G401 (cell line): Measurements from ENCODE around the gene EEPD1. TPM values are rescaled to one million over a fixed set of nuclear protein-coding genes. Genes with fewer than 3 reads are reported as not detected.
"Not testable (repeated sequence)": the region's sequence is repeated elsewhere in the genome, so short reads cannot be mapped to it uniquely, and the experiment has no call there.

Experiments used
- DNase-seq: peaks from one replicate; pipeline ENCODE4 v3.0.0-alpha.2; 2015; ENCODE audit warnings: low spot score
- in situ Hi-C: cut with HindIII; loops from 2 replicates; pipeline ENCODE4 v1.10.0; 2016; ENCODE audit warnings: low sequenced_read_pairs, mixed read lengths
- total RNA-seq: library from RNA; depleted of rRNA; stranded (reverse); fragments of >200 nt; shearing (Covaris generic); gene quantifications from 2 replicates; pipeline ENCODE4 v1.2.3, GENCODE V29; 2014

Gene EEPD1
- total RNA-seq, 1 experiment from 2014 or later = 15.5 TPM

DNA sequence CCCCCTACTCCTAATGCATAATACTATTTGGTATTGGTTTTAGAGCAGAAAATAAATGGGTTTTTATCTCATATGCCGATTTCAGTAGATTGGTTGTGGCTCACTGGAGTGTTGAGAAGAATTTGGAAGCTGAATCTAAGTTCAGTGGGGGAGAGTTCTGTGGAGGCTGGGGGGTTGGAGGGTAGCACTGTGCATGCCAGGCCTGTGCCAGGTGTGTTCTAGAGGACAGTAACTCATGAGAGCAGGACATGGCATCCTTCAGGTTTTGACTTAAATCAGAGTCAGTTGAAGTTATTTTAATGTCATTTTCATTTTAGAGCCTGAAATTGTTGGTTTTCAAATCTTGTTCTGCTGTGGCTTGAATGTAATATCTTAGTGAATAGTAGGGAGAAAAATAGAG is 79.5 kb downstream of the EEPD1 start:
- DNase-seq = no peak
- in situ Hi-C loops = no loop called here

DNA sequence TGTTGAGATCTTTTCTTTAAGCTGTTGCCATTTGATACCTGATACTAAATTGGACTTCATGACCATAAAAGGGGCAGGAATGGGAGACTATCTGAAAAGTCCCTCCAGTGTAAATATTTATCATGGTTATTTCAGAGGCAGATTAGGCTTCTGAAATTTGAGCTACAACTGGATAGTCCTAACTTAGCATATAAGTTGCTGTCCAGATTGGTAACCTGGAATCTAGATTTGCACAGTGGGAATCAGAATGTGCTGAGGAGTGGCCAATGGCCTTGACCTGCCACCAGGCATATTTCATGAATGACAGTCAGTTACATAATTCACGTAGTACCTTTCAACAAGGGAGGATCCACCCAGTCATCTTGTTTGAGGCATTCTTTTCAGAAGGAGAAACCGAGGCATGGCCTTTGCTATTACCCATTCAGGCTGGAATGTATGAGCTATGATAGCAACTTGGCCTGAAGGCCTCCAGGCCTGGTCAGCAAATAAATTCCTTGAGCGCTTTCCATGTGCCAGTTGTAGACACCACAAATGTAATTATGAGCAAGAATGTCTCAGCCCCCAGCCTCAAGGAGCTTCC is 80.0 kb downstream of the EEPD1 start:
- in situ Hi-C loops = no loop called here
- no peak for DNase-seq

DNA sequence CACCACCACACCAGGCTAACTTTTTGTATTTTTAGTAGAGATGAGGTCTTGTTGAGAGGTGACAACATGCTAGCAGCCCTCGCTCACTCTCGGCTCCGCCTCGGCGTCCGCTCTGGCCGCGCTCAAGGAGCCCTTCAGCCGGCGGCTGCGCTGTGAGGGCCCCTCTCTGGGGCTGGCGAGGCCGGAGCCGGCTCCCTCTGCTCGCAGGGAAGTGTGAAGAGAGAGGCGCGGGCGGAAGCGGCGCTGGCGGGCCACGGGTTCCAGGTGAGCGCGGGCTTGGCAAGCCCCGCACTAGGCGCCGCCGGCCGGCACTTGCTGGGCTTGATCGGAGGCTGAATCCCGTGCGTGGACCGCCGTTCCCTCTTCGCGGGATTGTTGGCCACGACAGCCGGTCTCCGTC is 83.0 kb downstream of the EEPD1 start:
- in situ Hi-C loops = no loop called here
- no peak for DNase-seq

DNA sequence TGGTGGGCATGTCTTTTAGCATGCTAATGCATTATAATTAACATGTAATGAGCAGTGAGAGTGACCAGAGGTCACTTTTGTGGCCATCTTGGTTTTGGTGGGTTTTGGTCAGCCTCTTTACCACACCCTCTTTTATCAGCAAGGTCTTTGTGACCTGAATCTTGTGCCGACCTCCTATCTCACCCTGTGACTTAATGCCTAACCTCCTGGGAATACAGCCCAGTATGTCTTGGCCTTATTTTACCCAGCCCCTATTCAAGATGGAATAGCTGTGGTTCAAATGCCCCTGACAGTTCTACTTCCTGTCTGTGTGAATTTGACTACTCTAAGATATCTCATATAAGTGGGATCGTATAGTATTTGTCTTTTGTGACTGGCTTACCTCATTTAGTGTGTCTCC is 85.1 kb downstream of the EEPD1 start:
- in situ Hi-C loops = no loop called here
- no peak for DNase-seq

DNA sequence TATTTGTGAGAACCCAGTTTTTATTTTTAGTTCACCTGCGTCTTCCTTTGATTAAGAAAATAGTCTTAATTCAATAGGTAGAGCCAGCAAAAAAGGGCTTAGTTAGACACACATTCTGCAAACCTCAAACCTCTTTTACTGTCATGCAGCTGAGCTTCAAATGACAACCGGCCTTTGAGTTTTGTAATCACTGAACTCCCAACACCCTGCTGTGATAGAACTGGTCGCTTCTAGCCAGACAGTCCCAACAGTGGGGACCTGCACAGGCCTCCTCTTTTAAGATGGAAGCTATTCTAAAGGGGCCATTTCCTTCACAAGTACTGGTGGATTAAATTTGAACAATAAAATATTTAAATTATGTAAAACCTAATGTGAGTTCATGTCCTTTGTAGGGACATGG is 90.3 kb downstream of the EEPD1 start:
- DNase-seq, in situ Hi-C loops: not testable (repeated sequence)

DNA sequence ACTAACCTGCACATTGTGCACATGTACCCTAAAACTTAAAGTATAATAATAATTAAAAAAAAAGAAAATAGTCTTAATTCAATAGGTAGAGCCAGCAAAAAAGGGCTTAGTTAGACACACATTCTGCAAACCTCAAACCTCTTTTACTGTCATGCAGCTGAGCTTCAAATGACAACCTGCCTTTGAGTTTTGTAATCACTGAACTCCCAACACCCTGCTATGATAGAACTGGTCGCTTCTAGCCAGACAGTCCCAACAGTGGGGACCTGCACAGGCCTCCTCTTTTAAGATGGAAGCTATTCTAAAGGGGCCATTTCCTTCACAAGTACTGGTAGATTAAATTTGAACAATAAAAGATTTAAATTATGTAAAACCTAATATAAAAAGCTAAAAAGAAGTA is 90.9 kb downstream of the EEPD1 start:
- in situ Hi-C loops, DNase-seq: not testable (repeated sequence)

DNA sequence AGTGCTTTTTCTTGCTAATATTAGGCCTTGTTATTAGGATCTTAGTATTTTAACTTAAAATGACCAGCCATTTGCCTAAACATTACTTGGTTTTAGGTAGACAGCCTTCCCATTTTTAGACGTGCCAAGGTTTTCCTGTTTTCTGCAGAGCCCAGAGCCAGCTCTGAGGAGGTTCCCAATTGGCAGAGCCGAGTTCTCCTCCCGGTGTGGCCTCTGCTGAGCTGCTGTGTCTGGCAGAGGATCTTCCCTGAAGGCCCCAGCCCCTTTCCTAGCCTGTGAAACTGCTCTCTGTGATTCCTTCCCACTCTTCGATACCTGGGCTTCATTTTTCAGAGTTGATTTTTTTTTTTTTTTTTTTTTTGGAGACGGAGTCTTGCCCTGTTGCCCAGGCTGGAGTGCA is 91.4 kb downstream of the EEPD1 start:
- in situ Hi-C loops = no loop called here

DNA sequence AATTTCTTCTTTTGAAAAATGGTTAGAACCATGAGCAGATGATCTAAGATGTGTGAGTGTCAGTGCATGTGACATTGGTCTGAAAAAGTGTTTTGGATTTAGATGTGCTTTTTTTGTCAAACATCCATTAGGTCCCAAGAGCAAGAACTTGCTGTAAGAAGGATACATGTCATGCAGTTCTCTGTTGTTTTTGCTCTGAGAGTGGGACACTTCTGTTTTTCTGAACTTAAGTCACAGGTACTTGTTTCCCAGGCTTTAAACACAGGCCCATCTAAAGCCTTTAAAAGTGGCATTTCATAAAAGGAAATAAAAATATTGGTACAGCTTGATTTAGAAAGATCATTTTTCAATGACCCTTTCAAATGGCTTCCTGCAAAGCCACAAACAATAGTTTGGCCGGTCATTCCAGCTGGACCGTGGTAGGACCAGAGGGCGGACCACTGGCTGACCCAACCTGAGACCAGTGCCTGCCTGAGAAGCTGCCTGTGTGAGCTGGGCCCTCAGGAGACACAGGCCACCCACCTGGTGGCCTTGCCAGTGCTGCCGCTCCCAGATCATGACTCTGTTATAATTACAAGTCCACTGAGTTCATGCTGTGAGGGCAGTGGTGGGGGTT is 92.7 kb downstream of the EEPD1 start:
- in situ Hi-C loops = no loop called here
- DNase-seq = no peak

More for the DNA sequence above, 91.4 kb downstream of the EEPD1 start:
- DNase-seq = no peak

DNA sequence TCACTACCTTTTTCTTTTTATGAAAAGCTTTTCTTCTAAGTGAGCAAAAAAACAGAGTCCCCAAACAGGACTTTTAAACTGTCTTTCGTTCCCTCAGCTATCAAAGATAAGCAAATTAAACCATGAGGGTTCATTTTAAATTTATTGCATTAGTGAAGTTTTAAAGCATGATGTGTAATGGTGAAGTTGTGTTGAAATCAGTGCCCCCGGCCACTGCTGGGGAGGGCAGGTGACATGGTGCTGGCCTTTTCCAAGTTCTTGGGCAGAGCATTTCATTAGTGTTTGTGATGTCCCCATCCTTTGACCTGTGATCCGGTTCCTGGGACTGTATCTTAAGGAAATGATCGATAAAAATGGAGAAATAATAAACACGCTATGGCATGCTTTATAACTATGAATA is 96.0 kb downstream of the EEPD1 start:
- no peak for DNase-seq
- in situ Hi-C loops = no loop called here

DNA sequence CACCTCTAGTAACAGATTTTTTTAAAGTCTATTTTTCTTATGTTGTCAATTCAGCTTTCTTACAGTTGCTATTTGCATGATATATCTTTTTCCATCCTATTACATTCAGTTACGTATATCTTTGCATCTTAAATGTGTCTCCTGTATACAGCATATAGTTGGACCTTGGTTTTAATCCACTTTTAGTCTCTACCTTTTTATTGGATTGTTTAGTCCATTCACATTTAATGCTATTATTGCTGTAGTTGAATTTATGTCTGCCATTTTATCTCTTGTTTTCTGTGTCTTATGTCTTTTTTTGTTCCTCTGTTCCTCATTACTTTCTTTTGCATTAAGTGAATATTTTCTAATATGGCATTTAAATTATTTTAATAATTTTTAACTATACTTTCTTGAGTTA is 100.6 kb downstream of the EEPD1 start:
- in situ Hi-C loops = no loop called here
- no peak for DNase-seq

DNA sequence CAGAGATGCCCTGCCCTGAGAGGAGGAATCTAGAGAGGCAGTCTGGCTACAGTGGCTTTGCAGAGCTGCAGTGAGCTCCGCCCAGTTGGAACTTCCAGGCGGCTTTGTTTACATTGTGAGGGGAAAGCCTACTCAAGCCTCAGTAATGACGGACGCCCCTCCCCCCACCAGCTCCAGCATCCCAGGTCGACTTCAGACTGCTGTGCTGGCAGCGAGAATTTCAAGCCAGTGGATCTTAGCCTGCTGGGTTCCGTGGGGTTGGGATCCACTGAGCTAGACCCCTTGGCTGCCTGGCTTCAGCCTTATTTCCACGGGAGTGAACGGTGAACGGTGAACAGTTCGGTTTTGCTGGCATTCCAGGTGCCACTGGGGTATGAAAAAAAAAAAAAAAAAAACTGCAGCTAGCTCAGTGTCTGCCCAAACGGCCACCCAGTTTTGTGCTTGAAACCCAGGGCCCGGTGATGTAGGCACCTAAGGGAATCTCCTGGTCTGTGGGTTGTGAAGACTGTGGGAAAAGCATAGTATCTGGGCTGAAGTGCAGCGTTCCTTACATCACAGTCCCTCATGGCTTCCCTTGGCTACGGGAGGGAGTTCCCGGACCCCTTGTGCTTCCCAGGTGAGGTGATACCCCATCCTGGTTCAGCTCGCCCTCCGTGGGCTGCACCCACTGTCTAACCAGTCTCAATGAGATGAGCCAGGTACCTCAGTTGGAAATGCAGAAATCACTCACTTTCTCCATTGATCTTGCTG is 105.6 kb downstream of the EEPD1 start:
- in situ Hi-C loops, DNase-seq: not testable (repeated sequence)

DNA sequence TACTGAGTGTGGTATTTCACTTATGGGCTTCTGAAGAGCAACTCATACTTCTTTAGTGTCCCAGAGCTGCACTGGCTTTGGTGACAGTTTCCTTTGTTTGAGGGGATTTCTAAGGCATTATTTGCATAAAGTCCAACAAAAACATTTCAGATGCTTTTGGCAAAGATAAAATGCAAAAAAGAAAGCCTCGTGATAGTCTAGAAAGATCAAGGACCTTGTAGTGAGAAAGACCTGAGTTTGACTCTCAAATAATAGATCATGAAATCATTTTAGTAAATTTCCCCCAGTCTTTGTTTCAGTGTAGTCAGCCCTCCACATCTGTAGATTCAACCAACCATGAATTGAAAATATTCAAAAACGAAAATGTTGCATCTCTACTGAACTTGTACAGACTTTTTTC is 107.4 kb downstream of the EEPD1 start:
- in situ Hi-C loops = no loop called here
- DNase-seq = no peak

DNA sequence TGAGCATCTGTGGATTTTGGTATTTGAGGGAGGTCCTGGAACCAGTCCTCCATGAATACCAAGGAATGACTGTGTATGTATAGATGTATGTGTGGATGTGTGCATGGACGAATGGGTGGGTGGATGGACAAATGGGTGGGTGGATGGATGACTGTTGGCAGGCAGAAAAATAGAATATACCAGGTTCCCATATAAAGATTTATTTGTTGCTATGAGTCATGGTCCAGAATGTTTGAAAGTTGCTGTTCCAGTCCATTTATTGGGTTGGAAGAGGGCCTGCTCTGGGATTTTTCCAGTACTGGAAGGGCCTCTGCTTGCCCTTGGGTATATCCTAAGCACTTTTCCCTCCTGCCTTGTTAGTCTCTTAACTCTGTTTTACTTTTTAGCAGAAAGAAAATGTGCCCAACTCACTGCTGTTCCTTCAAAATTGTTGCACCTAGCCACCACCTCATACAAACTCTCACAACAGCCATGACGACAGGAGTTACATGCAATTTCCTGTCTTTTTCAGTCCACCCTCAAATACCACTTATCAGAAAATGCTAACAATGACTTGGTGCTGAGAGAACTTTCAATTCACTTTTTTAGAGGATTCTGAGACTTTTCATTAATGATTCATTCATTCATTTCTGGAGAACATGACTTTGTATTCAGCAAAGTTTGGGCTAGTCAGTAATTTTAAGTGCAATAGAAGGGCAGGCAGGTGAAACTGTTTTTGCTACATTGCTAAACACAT is 108.1 kb downstream of the EEPD1 start:
- in situ Hi-C loops = no loop called here
- no peak for DNase-seq

DNA sequence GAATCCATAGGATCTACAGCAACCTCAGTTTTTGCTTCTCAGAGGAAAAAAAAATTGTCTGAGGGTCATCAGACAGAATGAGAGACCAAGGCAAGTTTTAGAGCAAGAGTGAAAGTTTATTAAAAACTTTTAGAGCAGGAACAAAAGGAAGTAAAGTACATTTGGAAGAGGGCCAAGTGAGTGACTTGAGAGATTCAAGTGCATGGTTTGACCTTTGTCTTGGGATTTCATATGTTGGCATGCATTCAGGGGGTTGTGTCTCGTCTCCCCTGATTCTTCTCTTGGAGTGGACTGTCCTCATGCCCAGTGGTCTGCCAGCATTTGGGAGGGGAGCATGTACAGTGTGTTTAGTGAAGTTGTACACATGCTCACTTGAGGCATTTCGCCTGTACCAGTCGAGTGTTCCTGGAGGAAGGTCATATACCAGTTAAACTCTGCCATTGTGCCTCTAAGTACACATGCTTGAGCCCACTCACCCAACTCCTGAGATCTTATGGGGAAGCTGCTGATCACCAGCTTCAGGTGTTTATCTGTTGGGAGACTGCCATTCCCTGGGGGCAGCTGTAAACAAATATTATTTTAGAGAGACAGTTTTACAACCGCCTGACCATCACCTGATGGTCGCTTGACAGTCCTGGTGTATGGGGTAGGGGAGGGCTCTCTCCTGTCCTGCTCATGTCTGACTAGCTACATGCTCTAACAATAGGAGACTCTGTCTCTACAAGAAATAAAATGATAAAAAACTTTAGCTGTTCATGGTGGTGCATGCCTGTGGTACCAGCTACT is 109.4 kb downstream of the EEPD1 start:
- in situ Hi-C loops = no loop called here
- no peak for DNase-seq

DNA sequence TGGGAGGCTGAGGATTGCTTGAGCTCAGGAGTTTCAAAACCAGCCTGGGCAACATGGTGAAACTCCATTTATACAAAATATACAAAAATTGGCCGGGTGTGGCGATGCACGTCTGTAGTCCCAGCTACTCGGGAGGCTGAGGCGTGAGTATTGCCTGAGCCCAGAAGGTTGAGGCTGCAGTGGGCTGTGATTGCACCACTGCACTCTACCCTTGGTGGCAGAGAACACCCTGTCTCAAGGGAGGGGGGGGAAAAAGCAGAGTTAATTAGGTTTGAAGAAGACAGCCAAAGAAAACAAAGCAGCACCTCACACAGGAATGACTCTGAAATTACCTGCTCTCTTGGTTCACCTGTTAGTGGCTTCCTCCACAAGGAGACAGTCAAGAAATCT is 110.0 kb downstream of the EEPD1 start:
- in situ Hi-C loops = no loop called here
- no peak for DNase-seq

DNA sequence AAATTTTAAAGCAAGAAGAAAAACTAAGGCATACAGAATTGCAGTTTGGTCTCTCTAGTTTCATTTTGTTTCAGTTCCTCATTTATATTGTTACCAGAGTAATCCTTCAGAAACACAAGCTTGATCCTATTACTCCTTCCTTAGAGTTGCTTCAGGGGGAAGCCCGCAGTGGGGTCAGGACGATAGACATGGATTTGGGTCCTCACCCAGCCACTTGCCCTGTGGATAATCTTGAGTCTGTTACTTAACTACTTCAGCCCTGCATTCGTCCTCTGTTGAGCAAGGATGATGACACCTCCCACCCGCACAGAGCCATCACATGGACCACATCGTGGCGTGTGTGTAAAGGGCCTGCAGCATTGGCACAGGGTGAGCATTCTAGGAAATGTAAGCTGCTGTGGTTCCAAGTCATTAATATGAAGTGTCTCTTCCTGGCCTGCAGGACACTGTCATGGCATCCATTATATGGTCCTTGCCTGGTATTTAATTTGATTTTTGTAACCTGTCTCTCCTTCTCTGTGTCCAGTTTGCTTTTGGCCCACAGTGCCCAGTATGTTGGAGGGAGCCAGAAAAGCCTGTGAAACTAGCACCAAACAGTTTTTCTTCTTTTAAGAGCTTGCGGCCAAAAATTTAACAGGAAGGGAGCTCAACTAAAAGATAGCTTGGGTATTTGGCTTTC is 111.2 kb downstream of the EEPD1 start:
- in situ Hi-C loops = no loop called here
- no peak for DNase-seq

DNA sequence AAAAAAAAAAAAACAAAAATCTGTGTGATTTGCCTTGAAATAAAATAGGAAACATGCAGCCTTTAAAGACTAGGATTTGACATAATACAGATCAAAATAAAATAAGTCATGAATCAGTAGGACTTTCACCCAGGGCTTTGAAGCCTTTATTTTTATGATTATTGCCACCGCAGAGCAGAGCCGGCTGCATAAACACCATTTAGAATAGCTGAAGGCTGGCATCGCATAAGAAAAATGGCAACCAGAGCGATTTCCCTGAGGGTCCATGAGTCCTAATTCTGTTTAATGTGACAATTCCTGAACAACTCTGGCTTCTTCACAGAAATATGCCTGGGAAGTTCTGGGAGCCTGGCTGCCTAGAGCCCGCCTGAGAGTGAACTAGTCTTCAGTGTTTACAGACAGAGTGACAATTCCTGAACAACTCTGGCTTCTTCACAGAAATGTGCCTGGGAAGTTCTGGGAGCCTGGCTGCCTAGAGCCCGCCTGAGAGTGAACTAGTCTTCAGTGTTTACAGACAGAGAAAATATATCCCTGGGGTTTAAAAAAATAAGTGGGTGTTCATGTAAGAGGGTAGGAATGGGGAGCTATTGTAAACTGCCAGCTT is 112.0 kb downstream of the EEPD1 start:
- in situ Hi-C loops = no loop called here
- no peak for DNase-seq

DNA sequence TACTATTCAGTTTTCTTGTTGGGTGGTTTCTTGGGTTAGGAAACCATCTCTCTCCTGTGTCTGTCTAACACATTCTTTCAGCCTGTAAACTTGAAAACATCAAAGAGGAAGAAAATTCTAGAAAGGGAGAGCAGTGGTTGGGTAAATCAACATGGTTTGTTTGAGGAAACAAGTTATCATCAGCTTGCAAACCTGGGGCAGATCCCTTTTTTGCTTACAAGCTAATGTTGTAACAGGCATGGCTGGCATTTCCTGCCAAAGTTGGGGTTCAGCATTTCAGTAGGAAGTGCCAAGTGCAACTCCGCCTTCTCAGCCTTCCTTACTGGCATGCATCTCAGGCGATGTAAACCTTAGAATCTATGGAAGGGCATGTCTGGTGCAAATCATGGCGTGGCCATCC is 112.6 kb downstream of the EEPD1 start:
- DNase-seq = no peak
- in situ Hi-C loops = no loop called here
